Measurements from ENCODE around the gene TSPAN3.

Gene TSPAN3

GRCh38 chr15:77002436-77002835 lies 68.5 kb downstream of the TSPAN3 start:
- DNase-seq, result no peak

- no peak for DNase-seq
These were observed 68.9 kb downstream of the TSPAN3 start for GRCh38 chr15:77001966-77002365.

DNA sequence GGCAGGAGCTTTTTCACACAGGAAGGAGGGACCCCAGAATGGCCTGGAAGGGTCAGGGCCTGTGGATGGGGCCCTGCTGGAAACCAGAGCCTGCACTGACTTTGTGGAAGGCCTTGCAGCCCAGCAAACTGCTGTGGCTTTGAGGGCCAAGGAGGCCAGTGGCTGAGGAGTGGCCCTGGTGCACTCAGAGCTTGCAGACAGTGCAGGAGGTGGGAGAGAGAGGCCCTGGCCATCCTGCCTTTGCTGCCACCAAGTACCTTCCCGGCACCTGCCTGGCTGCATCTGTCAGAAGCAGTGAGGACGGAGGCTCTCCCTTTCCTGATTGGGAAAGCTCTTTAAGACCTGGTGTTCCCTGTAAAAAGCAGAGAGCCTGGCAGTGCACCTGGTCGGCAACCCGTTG lies 69.6 kb downstream of the TSPAN3 start:
- no peak for DNase-seq

GRCh38 chr15:76999996-77000395 lies 70.9 kb downstream of the TSPAN3 start:
- DNase-seq, result no peak

DNA sequence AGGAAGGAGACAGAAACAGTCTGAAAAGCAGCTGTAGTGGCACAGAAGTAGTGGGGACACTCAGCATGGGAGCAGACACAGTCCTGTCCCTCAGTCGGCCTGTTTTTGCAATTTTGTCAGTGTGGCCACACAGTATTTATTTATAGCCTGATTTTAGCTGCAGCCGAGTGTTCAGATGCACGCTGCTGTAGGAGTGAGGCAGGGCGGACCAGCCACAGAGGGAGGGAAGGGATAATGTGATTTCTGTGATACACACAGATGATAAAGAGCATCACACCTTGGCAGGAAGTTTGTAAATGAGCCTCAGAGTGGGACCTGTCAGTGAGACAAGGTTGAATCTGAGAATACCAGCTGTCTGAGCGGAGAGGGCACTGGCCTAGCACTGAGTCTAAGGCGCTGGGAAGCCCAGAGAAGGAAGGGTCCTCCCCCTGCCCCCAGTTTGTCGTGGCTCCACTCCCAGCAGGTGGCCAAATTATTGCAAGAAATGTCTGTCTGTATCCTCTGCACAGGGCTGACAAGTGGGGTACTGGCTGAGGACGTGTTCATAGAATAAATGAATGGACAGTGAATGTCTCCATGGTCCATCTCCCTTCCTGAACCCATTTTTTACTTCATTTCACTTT lies 72.1 kb downstream of the TSPAN3 start:
- DNase-seq, result no peak

DNA sequence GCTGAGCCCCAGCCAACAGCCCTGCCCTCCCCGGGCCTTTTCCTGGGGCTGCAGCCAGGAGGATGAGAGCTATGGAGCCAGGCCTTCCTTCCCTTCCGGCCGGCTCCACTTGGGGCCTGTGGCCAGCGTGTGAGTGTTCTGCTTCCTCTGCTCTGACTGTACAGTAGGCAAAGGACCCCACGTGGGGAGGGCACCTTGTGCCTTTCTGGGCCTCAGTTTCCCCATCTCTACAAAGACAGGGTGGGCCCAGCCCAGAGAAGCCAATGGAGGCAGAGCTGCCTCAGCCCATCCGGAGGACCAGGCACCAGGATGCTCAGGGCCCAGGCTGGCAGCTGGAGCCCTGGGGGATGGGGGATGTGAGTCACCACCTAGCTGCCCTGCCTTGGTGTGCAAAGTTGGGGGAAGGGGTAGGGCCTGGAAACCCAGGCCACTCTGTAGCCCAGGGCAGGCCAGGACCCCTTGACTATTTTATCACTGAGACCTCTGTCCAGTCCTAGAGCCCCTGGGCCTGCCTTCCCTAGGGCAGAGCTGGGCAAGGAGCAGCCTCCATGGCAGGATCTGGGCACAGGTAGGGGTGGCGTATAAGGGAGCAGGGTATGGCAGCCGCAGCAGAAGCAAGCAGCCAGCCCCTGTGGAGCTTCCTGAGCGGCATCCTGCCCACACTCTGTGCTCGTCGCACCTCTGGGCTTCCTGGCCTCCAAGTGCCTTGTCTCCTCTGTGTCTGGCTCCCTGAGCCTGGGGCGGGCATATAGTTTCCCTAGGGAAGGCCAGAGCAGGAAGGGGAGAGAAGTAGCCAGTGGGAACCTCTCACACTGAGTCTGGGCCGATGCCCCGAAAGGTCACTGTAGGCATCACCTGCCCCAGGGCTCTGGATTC lies 74.1 kb downstream of the TSPAN3 start:
- no peak for DNase-seq

- DNase-seq, result no peak
These were observed 74.8 kb downstream of the TSPAN3 start for GRCh38 chr15:76996076-76996525.

GRCh38 chr15:76994971-76995945 lies 75.7 kb downstream of the TSPAN3 start, which contains the start of gene PSTPIP1:
PSTPIP1 (plus strand) TSS chr15:76995126; CDS start chr15:76995574, 448 bp downstream.
- DNase-seq, result no peak

- no peak for DNase-seq
These were observed 76.4 kb downstream of the TSPAN3 start for GRCh38 chr15:76994496-76994895.

DNA sequence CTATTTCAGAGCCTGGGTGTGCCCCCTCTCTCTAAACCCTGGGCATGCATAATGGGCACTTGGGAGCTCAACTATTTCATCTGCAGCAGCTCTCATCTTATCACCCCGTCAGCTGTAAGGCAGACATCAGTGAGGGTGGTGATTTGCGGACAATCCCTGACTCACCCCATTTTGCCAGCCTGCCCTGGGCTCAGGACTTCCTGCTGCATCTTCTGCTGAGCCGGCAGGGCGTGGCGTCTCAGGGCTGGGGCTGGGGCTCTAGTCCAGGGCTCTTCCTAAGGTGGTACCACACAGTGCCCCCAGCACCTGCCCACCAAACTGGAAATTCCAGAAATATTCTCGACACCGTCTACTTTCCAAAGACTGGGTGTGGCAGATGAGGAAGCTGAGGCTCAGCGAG lies 76.9 kb downstream of the TSPAN3 start:
- DNase-seq, result no peak

- no peak for DNase-seq
These were observed 77.7 kb downstream of the TSPAN3 start for GRCh38 chr15:76993114-76993725.

GRCh38 chr15:76991741-76992645 lies 78.9 kb downstream of the TSPAN3 start:
- no peak for DNase-seq

Data from amniotic stem cell (primary cell).